GM18868 (cell line): ENCODE data around the gene THOC6.

Experiments
- ATAC-seq: cut with Tn5 transposase; IDR thresholded peaks from one replicate; pipeline ENCODE4 v1.9.1; 2021; ENCODE audit warnings: mild to moderate bottlenecking, moderate library complexity; ENCODE audit not compliant: unreplicated experiment

Gene THOC6

GRCh38 chr16:3029491-3030221 lies 5.8 kb downstream of the THOC6 start:
- no peak for ATAC-seq

- ATAC-seq = no peak
Measured at GRCh38 chr16:3030222-3031212, 6.7 kb downstream of the THOC6 start.

DNA sequence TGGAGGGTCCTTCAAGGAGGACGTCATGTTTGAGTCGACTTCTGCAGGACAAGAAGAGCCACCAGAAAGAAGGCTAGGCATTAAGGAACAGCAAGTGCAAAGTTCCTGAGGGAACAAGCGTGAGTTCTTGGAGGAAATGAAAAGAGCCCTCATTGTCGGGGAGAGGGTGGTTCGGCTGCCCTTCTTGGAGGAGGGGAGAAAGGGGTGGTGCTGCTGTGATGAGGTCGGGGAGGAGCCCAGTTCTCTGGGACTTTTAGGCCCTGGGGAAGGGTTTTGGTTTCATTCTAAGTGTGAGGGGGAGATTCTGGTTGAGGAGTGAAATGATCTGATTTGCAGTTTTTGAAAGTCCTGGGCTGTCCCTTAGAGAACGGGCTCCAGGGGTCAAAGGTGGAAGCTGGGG lies 8.8 kb downstream of the THOC6 start:
- ATAC-seq = no peak

- no peak for ATAC-seq
Measured at GRCh38 chr16:3035289-3035971, 11.6 kb downstream of the THOC6 start.

DNA sequence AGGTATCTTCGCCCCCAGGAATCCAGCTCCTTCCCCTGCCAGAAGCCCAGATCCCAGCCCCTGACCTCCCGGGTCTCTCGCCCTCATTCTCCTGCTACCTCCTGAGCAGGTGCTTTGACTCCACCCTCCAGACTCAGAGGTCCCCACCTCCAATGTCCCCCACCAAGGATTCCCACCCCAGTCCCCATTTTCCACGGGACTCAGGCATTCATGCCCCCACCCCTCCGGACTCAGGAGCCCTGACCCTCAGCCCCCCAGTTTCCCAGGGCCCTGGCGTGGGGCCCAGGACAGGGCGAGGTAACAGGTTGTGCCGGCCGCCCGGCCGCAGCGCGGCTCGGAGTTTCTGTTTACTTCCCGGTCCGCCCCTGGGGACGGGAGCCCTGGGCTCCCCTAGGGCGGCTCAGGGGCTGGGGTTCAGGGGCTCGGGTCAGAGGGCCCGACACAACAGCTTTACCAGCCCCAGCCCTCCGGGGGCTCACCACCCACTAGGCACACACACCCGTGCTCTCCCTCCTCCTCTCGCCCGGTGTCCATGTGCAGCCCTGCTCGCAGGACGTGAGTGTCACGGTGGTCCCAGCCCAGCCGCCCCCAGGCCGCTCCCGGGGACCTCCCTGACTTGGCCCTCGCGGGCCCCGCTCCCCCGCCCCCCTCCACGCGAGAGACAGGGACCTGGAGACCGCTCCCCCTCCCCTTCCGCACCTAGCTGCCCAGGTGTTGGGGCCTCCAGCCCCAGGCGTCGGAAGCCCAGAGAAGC lies 12.3 kb downstream of the THOC6 start:
- no peak for ATAC-seq

GRCh38 chr16:3036726-3037315 lies 13.0 kb downstream of the THOC6 start, which contains the start of gene BICDL2:
Gene BICDL2, minus strand, starts transcription at chr16:3036944. Its CDS starts 1,448 bp downstream, at chr16:3035496.
- no peak for ATAC-seq

- ATAC-seq = no peak
Measured at GRCh38 chr16:3038256-3038655, 14.4 kb downstream of the THOC6 start.

DNA sequence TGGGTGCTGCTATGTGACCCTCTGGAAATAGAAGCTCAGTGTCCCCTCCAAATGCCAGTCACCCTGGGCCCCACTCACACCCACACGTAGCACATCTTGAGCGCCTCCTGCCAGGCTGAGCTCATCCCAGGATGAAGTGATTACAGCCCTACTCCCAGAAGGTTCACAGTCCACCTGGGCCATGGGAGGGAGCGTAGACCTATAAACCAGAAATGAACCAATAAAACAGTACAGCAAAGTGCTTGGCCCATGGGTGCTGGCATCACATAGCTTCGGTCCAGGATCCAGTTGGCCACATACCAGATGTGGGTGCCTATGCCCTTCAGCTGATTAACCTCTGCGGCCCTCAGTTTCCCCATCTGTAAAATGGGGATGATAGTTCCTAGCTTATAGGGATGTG lies 15.1 kb downstream of the THOC6 start:
- no peak for ATAC-seq

DNA sequence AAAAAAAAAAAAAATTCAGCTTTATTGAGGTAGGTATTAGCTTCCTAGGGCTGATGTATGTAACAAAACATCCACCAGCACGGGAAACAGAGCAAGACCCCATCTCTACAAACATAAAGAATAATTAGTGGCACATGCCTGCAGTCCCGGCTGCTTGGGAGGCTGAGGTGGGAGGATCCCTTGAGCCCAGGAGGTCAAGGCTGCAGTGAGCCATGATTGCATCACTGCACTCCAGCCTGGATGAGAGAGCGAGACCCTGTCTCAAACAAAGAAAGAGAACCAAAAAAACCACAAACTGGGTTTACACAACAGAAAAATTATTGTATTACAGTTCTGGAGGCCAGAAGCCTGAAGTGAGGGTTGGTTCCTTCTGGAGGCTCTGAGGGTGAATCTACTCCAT lies 18.5 kb downstream of the THOC6 start:
- no peak for ATAC-seq

DNA sequence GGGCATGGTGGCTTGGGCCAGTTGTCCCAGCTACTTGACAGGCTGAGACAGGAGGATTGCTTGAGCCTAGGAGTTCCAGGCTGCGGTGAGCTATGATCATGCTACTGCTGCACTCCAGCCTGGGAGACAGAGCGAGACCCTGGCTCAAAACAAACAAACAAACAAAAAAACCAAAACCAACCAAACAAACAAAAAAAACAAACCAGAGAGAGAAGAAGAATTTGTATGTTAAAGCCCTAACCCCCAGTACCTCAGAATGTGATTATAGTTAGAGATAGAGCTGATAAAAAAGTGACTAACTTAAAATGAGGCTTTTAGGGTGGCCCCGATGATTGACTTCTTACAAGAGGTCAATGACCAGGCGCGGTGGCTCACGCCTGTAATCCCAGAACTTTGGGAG lies 20.9 kb downstream of the THOC6 start:
- ATAC-seq = no peak

GRCh38 chr16:3045758-3046640 lies 22.2 kb downstream of the THOC6 start, which contains the start of gene MMP25:
Gene MMP25, plus strand, starts transcription at chr16:3046561. Its CDS starts 357 bp downstream, at chr16:3046918.
- ATAC-seq = no peak

DNA sequence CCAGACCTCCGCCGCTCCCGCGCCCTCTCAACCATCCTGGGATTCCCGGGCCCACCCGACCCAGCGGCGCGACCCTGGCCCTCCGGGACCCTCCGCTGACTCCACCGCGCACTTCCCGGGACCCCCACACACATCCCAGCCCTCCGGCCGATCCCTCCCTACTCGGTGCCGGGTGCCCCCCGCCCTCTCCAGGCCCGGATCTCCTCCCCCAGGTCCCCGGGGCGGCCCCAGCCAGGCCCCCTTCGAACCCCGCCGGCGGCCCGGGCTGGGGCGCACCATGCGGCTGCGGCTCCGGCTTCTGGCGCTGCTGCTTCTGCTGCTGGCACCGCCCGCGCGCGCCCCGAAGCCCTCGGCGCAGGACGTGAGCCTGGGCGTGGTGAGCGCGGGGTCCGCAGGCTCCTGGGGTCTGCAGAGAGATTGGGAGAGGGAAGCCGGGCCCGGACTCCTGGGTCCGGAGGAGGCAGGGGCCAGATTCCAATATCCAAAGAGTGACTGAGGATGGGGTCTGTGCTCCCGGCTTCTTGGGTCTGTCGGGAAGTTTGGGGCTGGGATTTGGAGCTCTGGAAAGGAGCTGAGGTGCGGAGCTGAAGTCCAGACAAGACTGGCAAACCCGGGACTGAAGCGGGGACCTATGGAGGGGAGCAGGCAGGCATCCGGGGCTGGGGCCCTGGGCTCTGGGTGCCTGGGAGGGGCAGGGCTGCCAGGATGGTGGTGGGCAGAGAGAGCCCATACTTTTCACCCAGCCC lies 23.0 kb downstream of the THOC6 start:
- no peak for ATAC-seq

DNA sequence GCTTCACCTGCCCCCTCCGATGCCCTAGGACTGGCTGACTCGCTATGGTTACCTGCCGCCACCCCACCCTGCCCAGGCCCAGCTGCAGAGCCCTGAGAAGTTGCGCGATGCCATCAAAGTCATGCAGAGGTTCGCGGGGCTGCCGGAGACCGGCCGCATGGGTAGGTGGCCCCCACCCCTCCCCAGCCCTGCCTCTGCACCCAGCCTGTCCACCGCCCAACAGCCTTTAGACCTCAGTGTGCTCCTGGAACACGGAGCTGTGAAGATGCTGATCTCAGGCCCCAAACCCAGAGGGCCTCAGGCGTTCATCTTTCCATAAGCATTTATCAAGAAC lies 23.5 kb downstream of the THOC6 start:
- no peak for ATAC-seq

GRCh38 chr16:3049921-3050481 lies 26.2 kb downstream of the THOC6 start:
- no peak for ATAC-seq

- no peak for ATAC-seq
Measured at GRCh38 chr16:3050487-3050886, 26.7 kb downstream of the THOC6 start.

DNA sequence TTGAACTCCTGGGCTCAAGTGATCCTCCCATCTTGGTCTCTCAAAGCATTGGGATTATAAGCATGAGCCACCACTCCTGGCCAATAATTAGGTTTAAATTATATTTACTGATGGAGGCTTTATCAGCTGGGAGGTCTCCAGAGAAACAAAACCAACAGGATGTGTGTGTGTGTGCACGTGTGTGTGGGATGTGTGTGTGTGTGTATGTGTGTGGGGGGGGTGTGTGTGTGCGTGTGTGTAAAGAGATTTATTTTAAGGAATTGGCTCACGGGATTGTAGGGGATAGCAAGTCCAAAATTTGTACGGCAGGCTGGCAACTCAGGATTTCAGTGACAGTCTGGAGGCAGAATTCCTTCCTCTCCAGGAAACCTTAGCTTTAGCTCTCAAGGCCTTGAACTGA lies 27.2 kb downstream of the THOC6 start:
- no peak for ATAC-seq

GRCh38 chr16:3051494-3051893 lies 27.7 kb downstream of the THOC6 start:
- ATAC-seq = no peak
